Type B pancreatic cell (in vitro differentiated cells): ENCODE data around the gene DDX54. TPM values are rescaled to one million over a fixed set of nuclear protein-coding genes. Genes with fewer than 3 reads are reported as not detected.
A peak's percentile ranks its signal among the peaks of the same experiment; 100 is the strongest.

ENCODE experiments used
- DNase-seq: peaks from one replicate; pipeline ENCODE4 v3.0.0; 2021; ENCODE audit warnings: mixed read lengths; ENCODE audit not compliant: unreplicated experiment; ENCODE audit errors: extremely low spot score
- H3K27ac Mint-ChIP-seq: 2 replicates; pipeline ENCODE4 v1.8.0; 2021; ENCODE audit warnings: mild to moderate bottlenecking, mixed read lengths
- H3K27me3 Mint-ChIP-seq: 2 replicates; pipeline ENCODE4 v1.8.0; 2021; ENCODE audit warnings: mixed read lengths
- H3K36me3 Mint-ChIP-seq: 2 replicates; pipeline ENCODE4 v1.8.0; 2021; ENCODE audit warnings: mixed read lengths
- H3K4me1 Mint-ChIP-seq: one replicate; pipeline ENCODE4 v1.8.0; 2021; ENCODE audit warnings: mixed read lengths; ENCODE audit not compliant: unreplicated experiment
- H3K4me3 Mint-ChIP-seq: 2 replicates; pipeline ENCODE4 v1.8.0; 2021; ENCODE audit warnings: mild to moderate bottlenecking, mixed read lengths
- H3K9me3 Mint-ChIP-seq: 2 replicates; pipeline ENCODE4 v1.8.0; 2021; ENCODE audit warnings: mixed read lengths
- total RNA-seq: library from RNA; stranded (reverse); gene quantifications from 2 replicates; pipeline ENCODE4 v1.2.1, GENCODE V29; 2021; ENCODE audit warnings: low replicate concordance
- TF ChIP-seq, protein P1 (sequence below): fragments of 200-600 bp; sonication (generic); conservative IDR thresholded peaks from 2 replicates; pipeline ENCODE4 v1.5.0; 2021; ENCODE audit warnings: antibody characterized with exemption, mild to moderate bottlenecking

Gene DDX54
- total RNA-seq, 1 donor from 2014 or later = 66.1 TPM

DNA sequence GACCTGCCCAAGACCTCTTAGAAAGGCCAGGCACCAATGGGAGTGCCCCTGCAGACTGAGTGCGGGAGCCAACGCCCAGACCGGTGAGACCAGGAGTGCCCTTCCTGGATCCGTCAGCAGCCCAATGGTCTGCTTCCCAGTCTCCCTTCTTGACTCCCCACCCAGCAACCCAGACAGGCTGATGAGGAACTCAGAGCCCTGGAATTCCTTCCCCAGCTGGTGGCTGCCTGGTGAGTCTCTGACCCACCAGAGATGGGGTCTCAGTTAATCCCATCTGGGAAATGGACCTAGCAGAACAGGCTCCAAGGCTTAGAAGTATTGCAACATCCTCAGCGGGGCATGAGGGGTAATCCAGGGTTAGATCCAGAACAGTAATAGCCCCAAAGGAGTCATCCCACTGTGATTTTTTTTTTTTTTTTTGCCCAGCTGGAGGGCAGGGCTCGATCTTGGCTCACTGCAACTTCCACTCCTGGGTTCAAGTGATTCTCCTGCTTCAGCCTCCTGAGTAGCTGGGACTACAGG lies 48.2 kb downstream of the DDX54 start:
- H3K36me3 Mint-ChIP-seq = no peaks in the 10 kb centered on the region
- TF ChIP-seq, protein P1, sequence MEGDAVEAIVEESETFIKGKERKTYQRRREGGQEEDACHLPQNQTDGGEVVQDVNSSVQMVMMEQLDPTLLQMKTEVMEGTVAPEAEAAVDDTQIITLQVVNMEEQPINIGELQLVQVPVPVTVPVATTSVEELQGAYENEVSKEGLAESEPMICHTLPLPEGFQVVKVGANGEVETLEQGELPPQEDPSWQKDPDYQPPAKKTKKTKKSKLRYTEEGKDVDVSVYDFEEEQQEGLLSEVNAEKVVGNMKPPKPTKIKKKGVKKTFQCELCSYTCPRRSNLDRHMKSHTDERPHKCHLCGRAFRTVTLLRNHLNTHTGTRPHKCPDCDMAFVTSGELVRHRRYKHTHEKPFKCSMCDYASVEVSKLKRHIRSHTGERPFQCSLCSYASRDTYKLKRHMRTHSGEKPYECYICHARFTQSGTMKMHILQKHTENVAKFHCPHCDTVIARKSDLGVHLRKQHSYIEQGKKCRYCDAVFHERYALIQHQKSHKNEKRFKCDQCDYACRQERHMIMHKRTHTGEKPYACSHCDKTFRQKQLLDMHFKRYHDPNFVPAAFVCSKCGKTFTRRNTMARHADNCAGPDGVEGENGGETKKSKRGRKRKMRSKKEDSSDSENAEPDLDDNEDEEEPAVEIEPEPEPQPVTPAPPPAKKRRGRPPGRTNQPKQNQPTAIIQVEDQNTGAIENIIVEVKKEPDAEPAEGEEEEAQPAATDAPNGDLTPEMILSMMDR = no peak
- no peak overlapping the region for H3K27ac Mint-ChIP-seq
- no peak for DNase-seq
- H3K27me3 Mint-ChIP-seq = peaks cover 33% of the 10 kb centered on the region
- H3K9me3 Mint-ChIP-seq = no peaks in the 10 kb centered on the region
- no peak overlapping the region for H3K4me3 Mint-ChIP-seq
- H3K4me1 Mint-ChIP-seq = no peaks in the 10 kb centered on the region

DNA sequence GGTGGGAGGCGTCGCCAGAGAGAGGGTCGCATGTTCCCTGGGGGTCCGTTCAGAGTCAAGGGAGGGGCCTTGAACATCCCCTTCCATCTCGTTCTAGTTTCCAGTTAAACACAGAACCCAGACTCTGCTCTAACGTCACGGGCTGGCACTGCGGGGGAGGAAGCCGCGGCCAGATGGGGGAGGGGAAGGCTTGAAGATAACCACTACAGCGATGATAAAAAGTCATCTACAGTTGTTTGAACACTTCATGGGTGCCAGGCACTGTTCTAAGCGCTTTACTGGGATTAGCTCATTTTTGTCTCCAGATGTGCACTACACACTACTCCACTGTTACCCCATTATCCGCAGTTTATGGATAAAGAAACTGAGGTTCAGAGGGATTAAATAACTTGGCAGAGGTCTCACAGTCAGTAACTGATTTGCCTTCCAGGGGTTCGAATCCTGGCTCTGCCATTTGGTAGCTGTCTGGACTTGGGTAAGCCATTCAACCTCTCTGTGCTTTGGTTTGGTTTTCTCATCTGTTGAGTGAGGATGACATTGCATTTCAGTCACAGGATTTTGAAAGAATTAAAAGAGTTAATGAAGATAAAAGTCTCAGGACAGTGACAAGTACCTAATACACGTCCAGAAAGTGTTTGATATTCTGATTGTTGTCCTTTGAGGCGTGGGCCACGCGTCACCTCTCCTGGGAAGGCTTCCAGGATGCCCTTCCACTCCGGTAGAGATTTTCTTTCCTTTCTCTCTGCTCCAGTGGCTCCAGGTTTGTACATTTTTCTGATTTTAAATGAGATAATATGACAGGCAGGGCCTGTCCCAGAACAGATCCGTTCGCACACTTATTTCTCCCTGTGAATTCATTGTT lies 48.9 kb downstream of the DDX54 start:
- H3K9me3 Mint-ChIP-seq = no peaks in the 10 kb centered on the region
- no peaks in the 10 kb centered on the region for H3K36me3 Mint-ChIP-seq
- DNase-seq = no peak
- TF ChIP-seq, protein P1 = no peak
- H3K27me3 Mint-ChIP-seq = peaks cover 38% of the 10 kb centered on the region
- H3K4me3 Mint-ChIP-seq = peak overlapping the region; percentile 39
- no peak overlapping the region for H3K27ac Mint-ChIP-seq
- H3K4me1 Mint-ChIP-seq = no peaks in the 10 kb centered on the region

DNA sequence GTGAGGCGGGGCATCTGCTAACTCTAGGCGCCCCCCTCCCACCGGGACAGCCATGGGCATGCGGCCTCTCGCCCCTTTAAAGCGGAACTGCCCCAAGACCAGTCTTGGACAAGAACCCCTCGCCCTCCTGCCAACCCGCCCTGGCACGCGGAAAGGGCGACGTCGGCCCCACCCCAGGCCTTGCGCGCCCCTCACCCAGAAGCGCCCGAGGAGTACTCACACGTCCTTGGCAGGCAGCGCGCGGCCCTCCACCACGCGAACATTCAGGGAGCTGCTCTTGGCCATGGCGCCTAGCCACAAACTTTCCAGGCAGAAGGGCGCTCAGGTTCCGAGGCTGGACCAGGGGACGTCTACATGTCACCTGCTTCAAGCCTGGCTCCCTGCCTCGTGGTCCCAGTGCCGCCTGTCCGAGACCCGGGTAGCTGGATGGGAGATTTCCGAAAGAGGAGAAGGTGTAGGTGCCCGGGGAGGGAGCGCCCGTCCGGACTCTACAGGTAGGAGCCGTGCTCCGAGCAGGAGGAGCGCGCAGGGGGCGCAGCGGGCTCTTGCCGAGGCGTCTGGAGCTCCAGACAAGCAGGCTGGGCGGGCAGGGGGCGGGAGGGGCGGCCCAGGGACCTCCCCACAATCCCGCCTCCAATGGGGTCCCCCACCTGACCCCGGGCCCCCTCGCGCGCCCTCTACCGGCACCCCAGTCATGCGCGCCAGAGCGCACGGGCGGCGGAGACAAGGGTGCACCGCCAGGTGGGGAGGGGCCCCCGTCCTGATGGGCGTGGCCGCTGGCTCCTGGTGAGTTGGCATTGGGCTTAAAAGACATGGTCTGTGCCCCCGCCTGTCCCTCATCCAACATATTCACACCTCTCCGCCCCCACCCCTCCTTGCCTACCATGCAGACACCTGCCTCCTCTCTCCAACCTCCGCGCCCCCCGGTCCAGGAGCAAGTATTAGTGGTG lies 49.8 kb downstream of the DDX54 start, which contains the start of gene RASAL1:
RASAL1 (minus strand) TSS at position 584 of the 950 bp plus-strand sequence; CDS start at position 285, 299 bp downstream.
- H3K4me3 Mint-ChIP-seq = peak within 1 kb of the TSS; percentile 80
- TF ChIP-seq, protein P1 = peak; percentile 56
- no peaks in the 10 kb centered on the region for H3K4me1 Mint-ChIP-seq
- H3K27me3 Mint-ChIP-seq = peaks cover 41% of the 10 kb centered on the region
- H3K36me3 Mint-ChIP-seq = no peaks in the 10 kb centered on the region
- no peak for DNase-seq
- no peaks in the 10 kb centered on the region for H3K9me3 Mint-ChIP-seq
- H3K27ac Mint-ChIP-seq = no peak within 1 kb of the TSS

DNA sequence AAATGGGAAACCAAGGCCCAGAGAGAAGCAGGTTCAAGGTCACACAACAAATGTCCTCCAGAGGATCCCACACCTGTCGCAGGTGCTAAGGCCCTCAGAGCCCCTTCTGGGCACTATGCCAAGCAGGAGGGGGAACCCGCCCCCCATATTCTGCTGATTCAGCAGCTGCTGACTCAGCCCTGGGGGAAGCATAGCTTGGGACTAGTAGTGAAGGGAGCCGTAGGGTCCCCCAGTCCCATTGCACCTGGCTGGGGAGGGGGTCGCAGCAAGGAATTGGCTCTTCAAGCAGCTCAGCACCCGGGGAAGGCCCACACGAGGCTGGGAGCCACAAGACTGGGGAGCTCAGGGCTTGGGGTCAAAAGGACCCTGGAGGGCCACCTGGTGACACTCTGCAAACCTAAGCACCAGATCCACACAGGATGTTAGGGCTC lies 50.7 kb downstream of the DDX54 start:
- Mint-ChIP-seq H3K4me3 (peak overlapping the region; percentile 34), H3K27me3 (peaks cover 43% of the 10 kb centered on the region), H3K27ac (no peak overlapping the region), H3K4me1 (no peaks in the 10 kb centered on the region), H3K9me3 (no peaks in the 10 kb centered on the region), H3K36me3 (no peaks in the 10 kb centered on the region)
- TF ChIP-seq, protein P1 = no peak
- DNase-seq = no peak

DNA sequence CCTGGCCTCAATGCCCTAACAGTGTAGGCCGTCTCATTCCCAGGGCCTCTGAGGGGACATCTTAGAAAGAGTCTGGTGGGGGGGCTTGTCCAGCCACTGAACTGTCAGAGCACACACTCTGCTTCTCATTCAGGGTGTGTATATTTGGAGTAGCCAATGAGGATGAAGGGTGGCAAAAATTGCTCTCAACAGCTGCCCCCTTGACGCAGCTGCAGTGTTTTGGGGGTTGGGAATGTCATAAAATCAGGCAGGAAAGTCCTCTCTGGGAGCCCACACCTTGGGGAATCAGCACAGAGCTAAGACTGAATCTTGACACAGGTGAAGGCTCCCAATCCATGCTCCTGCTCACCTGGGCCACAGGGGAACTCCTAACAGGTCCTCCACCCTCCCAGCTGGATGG lies 51.2 kb downstream of the DDX54 start:
- H3K27me3 Mint-ChIP-seq = peaks cover 47% of the 10 kb centered on the region
- no peaks in the 10 kb centered on the region for H3K36me3 Mint-ChIP-seq

More for the DNA sequence above, 51.2 kb downstream of the DDX54 start:
- no peak for DNase-seq
- TF ChIP-seq, protein P1 = no peak
- Mint-ChIP-seq H3K4me3 (no peak overlapping the region), H3K4me1 (no peaks in the 10 kb centered on the region), H3K27ac (no peak overlapping the region), H3K9me3 (no peaks in the 10 kb centered on the region)
